ENCODE results near the gene EIF2S3B.
"Not testable (repeated sequence)": the region's sequence is repeated elsewhere in the genome, so short reads cannot be mapped to it uniquely, and the experiment has no call there.

EIF2S3B gene

GRCh38 chr12:10505620-10506019 lies at the start of gene EIF2S3B:
Gene EIF2S3B (plus strand): TSS chr12:10505890. CDS start chr12:10505903, 13 bp downstream.
- TF ChIP-seq ZNF274 (IDR thresholded peaks at IDR 0.05; ENCODE audit: low read depth, low read length), result no peak
- no peak within 1 kb of the TSS for H3K4me3 ChIP-seq (ENCODE audit: low read length)

- no peak overlapping the region for H3K4me3 ChIP-seq (ENCODE audit: low read length)
- no peak for TF ChIP-seq ZNF274 (IDR thresholded peaks at IDR 0.05; ENCODE audit: low read depth, low read length)
Observed at GRCh38 chr12:10456856-10457255, 48.8 kb upstream of the EIF2S3B start.

- no peak for TF ChIP-seq ZNF274 (IDR thresholded peaks at IDR 0.05; ENCODE audit: low read depth, low read length)
- no peak overlapping the region for H3K4me3 ChIP-seq (ENCODE audit: low read length)
Observed at GRCh38 chr12:10457760-10458159, 47.9 kb upstream of the EIF2S3B start.

GRCh38 chr12:10466311-10466710 lies 39.4 kb upstream of the EIF2S3B start:
- TF ChIP-seq ZNF274 (IDR thresholded peaks at IDR 0.05; ENCODE audit: low read depth, low read length), result no peak
- H3K4me3 ChIP-seq (ENCODE audit: low read length), result no peak overlapping the region

GRCh38 chr12:10469701-10470100 lies 36.0 kb upstream of the EIF2S3B start:
- H3K4me3 ChIP-seq (ENCODE audit: low read length), result no peak overlapping the region
- no peak for TF ChIP-seq ZNF274 (IDR thresholded peaks at IDR 0.05; ENCODE audit: low read depth, low read length)

- not testable (repeated sequence) for H3K4me3 ChIP-seq (ENCODE audit: low read length)
Observed at GRCh38 chr12:10472808-10473207, 32.9 kb upstream of the EIF2S3B start.

GRCh38 chr12:10481901-10482300 lies 23.8 kb upstream of the EIF2S3B start:
- H3K4me3 ChIP-seq (ENCODE audit: low read length), result not testable (repeated sequence)

GRCh38 chr12:10487328-10487727 lies 18.4 kb upstream of the EIF2S3B start:
- H3K4me3 ChIP-seq (ENCODE audit: low read length), result not testable (repeated sequence)

GRCh38 chr12:10491766-10492165 lies 13.9 kb upstream of the EIF2S3B start:
- H3K4me3 ChIP-seq (ENCODE audit: low read length), result no peak overlapping the region
- TF ChIP-seq ZNF274 (IDR thresholded peaks at IDR 0.05; ENCODE audit: low read depth, low read length), result no peak

- H3K4me3 ChIP-seq (ENCODE audit: low read length), result no peak overlapping the region
- TF ChIP-seq ZNF274 (IDR thresholded peaks at IDR 0.05; ENCODE audit: low read depth, low read length), result no peak
Observed at GRCh38 chr12:10497602-10498001, 8.1 kb upstream of the EIF2S3B start.

- no peak overlapping the region for H3K4me3 ChIP-seq (ENCODE audit: low read length)
- no peak for TF ChIP-seq ZNF274 (IDR thresholded peaks at IDR 0.05; ENCODE audit: low read depth, low read length)
Observed at GRCh38 chr12:10498042-10498441, 7.6 kb upstream of the EIF2S3B start.

- no peak for TF ChIP-seq ZNF274 (IDR thresholded peaks at IDR 0.05; ENCODE audit: low read depth, low read length)
- H3K4me3 ChIP-seq (ENCODE audit: low read length), result no peak overlapping the region
Observed at GRCh38 chr12:10501030-10501429, 4.7 kb upstream of the EIF2S3B start.

- H3K4me3 ChIP-seq (ENCODE audit: low read length), result no peak overlapping the region
- no peak for TF ChIP-seq ZNF274 (IDR thresholded peaks at IDR 0.05; ENCODE audit: low read depth, low read length)
Observed at GRCh38 chr12:10503460-10503859, 2.2 kb upstream of the EIF2S3B start.

- TF ChIP-seq ZNF274 (IDR thresholded peaks at IDR 0.05; ENCODE audit: low read depth, low read length), result no peak
- no peak overlapping the region for H3K4me3 ChIP-seq (ENCODE audit: low read length)
Observed at GRCh38 chr12:10511756-10512355, 6.2 kb downstream of the EIF2S3B start.

GRCh38 chr12:10512798-10513197 lies 7.1 kb downstream of the EIF2S3B start:
- no peak for TF ChIP-seq ZNF274 (IDR thresholded peaks at IDR 0.05; ENCODE audit: low read depth, low read length)
- no peak overlapping the region for H3K4me3 ChIP-seq (ENCODE audit: low read length)

- no peak for TF ChIP-seq ZNF274 (IDR thresholded peaks at IDR 0.05; ENCODE audit: low read depth, low read length)
- no peak overlapping the region for H3K4me3 ChIP-seq (ENCODE audit: low read length)
Observed at GRCh38 chr12:10521555-10521954, 15.9 kb downstream of the EIF2S3B start.
